Retinal pigment epithelial cell (primary cell): Measurements from ENCODE around the gene DEPDC7.

Experiments
- DNase-seq: peaks from one replicate; pipeline ENCODE4 v3.0.0-alpha.2; 2010; ENCODE audit warnings: low read depth
- H3K4me3 ChIP-seq: 2 replicates; pipeline ENCODE4 v1.5.1; 2011; ENCODE audit warnings: mild to moderate bottlenecking, low read length, control low read depth, moderate library complexity
- TF ChIP-seq, protein P1 (sequence below): conservative IDR thresholded peaks from 2 replicates; pipeline ENCODE4 v1.5.1; 2011; ENCODE audit warnings: low read depth, low read length, control low read depth, inconsistent platforms

Gene DEPDC7

DNA sequence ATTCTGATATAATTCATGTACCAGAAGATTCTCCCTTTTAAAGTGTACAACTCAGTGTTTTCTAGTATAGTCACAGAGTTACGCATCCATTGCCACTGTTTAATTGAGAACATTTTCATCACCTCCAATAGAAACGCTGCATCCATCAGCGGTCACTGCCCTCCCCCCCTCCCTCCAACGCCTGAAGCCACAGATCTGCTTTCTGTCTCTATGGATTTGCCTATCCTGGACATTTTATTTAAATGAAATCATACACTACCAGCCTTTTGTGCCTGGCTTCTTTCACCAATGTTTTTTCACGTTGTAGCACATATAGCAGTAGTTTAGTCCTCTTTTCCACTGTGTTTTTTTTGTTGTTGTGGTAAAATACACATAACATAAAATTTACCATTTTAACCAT, 46.5 kb downstream of the DEPDC7 start:
- TF ChIP-seq, protein P1, sequence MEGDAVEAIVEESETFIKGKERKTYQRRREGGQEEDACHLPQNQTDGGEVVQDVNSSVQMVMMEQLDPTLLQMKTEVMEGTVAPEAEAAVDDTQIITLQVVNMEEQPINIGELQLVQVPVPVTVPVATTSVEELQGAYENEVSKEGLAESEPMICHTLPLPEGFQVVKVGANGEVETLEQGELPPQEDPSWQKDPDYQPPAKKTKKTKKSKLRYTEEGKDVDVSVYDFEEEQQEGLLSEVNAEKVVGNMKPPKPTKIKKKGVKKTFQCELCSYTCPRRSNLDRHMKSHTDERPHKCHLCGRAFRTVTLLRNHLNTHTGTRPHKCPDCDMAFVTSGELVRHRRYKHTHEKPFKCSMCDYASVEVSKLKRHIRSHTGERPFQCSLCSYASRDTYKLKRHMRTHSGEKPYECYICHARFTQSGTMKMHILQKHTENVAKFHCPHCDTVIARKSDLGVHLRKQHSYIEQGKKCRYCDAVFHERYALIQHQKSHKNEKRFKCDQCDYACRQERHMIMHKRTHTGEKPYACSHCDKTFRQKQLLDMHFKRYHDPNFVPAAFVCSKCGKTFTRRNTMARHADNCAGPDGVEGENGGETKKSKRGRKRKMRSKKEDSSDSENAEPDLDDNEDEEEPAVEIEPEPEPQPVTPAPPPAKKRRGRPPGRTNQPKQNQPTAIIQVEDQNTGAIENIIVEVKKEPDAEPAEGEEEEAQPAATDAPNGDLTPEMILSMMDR, result no peak
- no peak for DNase-seq
- no peak overlapping the region for H3K4me3 ChIP-seq

DNA sequence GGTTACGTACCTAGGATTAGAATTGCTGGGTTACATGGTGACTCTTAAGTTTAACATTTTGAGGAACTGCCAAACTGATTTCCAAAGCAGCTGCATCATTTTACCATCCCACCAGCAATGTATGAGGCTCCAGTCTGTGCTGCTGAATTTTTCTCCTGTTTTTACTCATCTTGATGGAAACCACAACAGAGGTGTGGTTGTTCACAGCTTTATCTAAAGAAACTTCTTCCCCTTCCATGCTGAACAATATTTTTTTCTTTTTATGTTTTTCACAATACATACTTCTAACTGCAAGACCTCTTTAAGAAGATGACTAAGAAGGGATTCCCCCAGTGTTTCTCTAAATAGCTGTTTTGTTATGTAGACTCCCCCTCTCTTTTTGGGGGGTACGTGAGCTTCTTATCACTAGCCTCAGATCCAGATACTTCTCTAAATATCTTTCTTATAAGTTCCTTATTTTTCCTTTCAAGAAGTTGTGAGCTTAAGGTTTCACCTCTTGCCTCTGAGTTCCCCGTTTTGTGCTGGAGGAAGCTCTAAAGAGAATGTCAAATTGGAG, 47.7 kb downstream of the DEPDC7 start:
- DNase-seq, result no peak
- no peak overlapping the region for H3K4me3 ChIP-seq
- TF ChIP-seq, protein P1, result no peak

- H3K4me3 ChIP-seq, result no peak overlapping the region
Observed at GRCh38 chr11:33064033-33064825, 48.6 kb downstream of the DEPDC7 start.

DNA sequence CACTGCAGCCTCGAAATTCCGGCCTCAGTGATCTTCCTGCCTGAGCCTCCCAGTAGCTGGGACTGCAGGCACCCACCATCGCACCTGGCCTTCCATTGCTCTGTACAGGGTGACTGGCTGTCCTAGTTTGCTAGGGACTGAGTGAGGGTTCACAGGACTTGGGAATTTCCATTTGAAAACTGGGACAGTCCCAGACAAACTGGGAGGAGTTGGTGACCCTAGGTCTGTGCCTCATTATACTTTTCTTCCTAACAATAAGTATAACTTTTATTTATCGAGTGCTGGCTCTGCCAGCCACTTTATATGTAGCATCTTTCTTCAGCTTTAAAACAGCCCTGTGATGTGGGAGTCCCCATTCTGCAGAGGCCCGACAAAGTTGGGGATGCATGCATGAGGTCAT, 49.2 kb downstream of the DEPDC7 start:
- no peak overlapping the region for H3K4me3 ChIP-seq
- no peak for DNase-seq
- TF ChIP-seq, protein P1, result no peak

More at GRCh38 chr11:33064033-33064825, 48.6 kb downstream of the DEPDC7 start:
- TF ChIP-seq, protein P1, result no peak
- DNase-seq, result no peak

- TF ChIP-seq, protein P1, result peak; percentile 96
- H3K4me3 ChIP-seq, result no peak overlapping the region
- DNase-seq, result peak; percentile 10
Observed at GRCh38 chr11:33065445-33066178, 49.9 kb downstream of the DEPDC7 start.

DNA sequence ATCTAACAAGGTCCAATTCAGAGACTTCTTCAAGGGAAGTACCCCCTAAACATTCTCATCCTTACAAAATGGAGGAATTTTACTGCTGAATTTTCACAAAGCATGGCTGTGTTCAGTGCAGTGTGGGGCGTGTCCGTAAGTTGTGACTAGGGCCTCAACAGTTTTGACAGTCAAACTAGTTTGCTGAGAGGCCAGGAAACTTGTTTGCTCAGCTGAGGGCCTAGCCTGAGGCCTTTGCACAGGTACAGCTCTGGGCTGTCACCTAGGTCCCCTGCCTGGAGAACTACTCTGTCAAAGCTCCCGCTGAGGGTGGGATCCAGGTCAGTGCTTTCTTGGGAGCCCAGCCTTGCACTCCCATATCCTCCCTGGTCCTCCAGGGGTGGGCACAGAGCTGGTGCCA, 51.6 kb downstream of the DEPDC7 start:
- DNase-seq, result no peak
- H3K4me3 ChIP-seq, result no peak overlapping the region
- TF ChIP-seq, protein P1, result no peak
